Esophagus muscularis mucosa (tissue), 4 donors: ENCODE data around the gene RPRD1B.

Experiments used
- EP300 ChIP-seq: sonication (generic); formaldehyde crosslinking; IDR thresholded peaks from one replicate; pipeline ENCODE4 v1.6.1; 2017; ENCODE audit warnings: antibody characterized with exemption
- POLR2AphosphoS5 ChIP-seq, 2 donors: sonication (generic); formaldehyde crosslinking; IDR thresholded peaks; one replicate each; pipeline ENCODE4 v1.6.1; 2017; ENCODE audit warnings: antibody characterized with exemption in 2 of 2
- TF ChIP-seq, protein P1 (sequence below), 3 experiments: fragments of 200-600 bp in 2 of 3; fragments of 450-650 bp in 1 of 3; sonication (generic) in 2 of 3; IDR thresholded peaks; one replicate each; pipeline ENCODE4 v1.5.1; 2017 to 2019; ENCODE audit warnings: antibody characterized with exemption in 3 of 3, mild to moderate bottlenecking in 2 of 3, moderate library complexity in 1 of 3

GRCh38 chr20:38138086-38138778 lies 104.7 kb downstream of the RPRD1B start:
- TF ChIP-seq, protein P1, sequence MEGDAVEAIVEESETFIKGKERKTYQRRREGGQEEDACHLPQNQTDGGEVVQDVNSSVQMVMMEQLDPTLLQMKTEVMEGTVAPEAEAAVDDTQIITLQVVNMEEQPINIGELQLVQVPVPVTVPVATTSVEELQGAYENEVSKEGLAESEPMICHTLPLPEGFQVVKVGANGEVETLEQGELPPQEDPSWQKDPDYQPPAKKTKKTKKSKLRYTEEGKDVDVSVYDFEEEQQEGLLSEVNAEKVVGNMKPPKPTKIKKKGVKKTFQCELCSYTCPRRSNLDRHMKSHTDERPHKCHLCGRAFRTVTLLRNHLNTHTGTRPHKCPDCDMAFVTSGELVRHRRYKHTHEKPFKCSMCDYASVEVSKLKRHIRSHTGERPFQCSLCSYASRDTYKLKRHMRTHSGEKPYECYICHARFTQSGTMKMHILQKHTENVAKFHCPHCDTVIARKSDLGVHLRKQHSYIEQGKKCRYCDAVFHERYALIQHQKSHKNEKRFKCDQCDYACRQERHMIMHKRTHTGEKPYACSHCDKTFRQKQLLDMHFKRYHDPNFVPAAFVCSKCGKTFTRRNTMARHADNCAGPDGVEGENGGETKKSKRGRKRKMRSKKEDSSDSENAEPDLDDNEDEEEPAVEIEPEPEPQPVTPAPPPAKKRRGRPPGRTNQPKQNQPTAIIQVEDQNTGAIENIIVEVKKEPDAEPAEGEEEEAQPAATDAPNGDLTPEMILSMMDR (IDR thresholded peaks at IDR 0.05), result no peak
- TF ChIP-seq POLR2AphosphoS5 (IDR thresholded peaks at IDR 0.05), result no peak
- no peak for TF ChIP-seq EP300
